ACC112 (cell line): ENCODE measurements around the gene OLR1.

Experiments
- H2AFZ ChIP-seq: fragments of 200-600 bp; sonication (generic); one replicate; pipeline ENCODE4 v1.6.0; 2017; ENCODE audit warnings: antibody characterized with exemption, low read length; ENCODE audit not compliant: unreplicated experiment
- H3K27ac ChIP-seq: fragments of 200-600 bp; sonication (generic); 2 replicates; pipeline ENCODE4 v1.5.1; 2014; ENCODE audit warnings: low read depth, mild to moderate bottlenecking, antibody characterized with exemption, low read length, moderate library complexity
- H3K27me3 ChIP-seq: fragments of 200-600 bp; sonication (generic); 2 replicates; pipeline ENCODE4 v1.6.1; 2014; ENCODE audit warnings: mild to moderate bottlenecking, antibody characterized with exemption, low read length, moderate library complexity, mixed read lengths; ENCODE audit not compliant: insufficient read depth
- H3K36me3 ChIP-seq: fragments of 200-600 bp; sonication (generic); 2 replicates; pipeline ENCODE4 v1.6.1; 2016; ENCODE audit warnings: mild to moderate bottlenecking, antibody characterized with exemption, low read length, moderate library complexity, mixed read lengths; ENCODE audit not compliant: insufficient read depth
- H3K4me1 ChIP-seq: fragments of 200-600 bp; sonication (generic); one replicate; pipeline ENCODE4 v1.6.1; 2016; ENCODE audit warnings: low read length, mixed read lengths; ENCODE audit not compliant: insufficient read depth, unreplicated experiment, control insufficient read depth
- H3K4me3 ChIP-seq: fragments of 200-600 bp; sonication (generic); 2 replicates; pipeline ENCODE4 v1.5.1; 2014; ENCODE audit warnings: mild to moderate bottlenecking, low read depth, low read length
- H3K79me2 ChIP-seq: fragments of 200-600 bp; sonication (generic); one replicate; pipeline ENCODE4 v1.6.0; 2016; ENCODE audit warnings: low read length; ENCODE audit not compliant: control insufficient read depth, unreplicated experiment, insufficient read depth

Gene OLR1

GRCh38 chr12:10170216-10170615 is 1.7 kb downstream of the OLR1 start:
- no peaks in the 10 kb centered on the region for H3K36me3 ChIP-seq
- H3K4me3 ChIP-seq = no peak overlapping the region
- no peaks in the 10 kb centered on the region for H3K4me1 ChIP-seq
- no peak overlapping the region for H3K27ac ChIP-seq
- no peaks in the 10 kb centered on the region for H3K79me2 ChIP-seq
- H3K27me3 ChIP-seq = no peaks in the 10 kb centered on the region
- no peak overlapping the region for H2AFZ ChIP-seq

DNA sequence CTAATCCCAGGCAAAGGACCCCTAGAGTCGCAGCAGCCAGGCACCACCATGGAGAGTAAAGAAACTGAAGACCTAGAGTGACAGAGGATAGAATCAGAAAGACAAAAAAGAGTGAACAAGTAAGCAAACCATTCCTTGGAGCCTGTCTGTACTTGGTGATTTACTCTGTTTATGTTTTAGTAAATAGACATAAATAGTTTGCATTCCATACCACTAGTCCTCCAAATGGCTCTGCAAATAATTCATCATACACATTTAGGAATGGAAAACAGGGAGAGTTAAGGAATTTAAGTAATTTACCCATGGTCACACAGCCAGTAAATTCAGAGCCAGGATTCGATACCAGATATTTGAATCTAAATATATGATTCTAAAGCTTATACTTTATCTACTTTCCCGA is 2.8 kb downstream of the OLR1 start:
- Histone ChIP-seq H3K36me3 (no peaks in the 10 kb centered on the region), H3K4me1 (no peaks in the 10 kb centered on the region), H2AFZ (no peak overlapping the region), H3K4me3 (no peak overlapping the region), H3K27me3 (no peaks in the 10 kb centered on the region), H3K79me2 (no peaks in the 10 kb centered on the region), H3K27ac (no peak overlapping the region)

- Histone ChIP-seq H2AFZ (no peak overlapping the region), H3K27ac (no peak overlapping the region), H3K79me2 (no peaks in the 10 kb centered on the region), H3K36me3 (no peaks in the 10 kb centered on the region), H3K27me3 (no peaks in the 10 kb centered on the region), H3K4me1 (no peaks in the 10 kb centered on the region), H3K4me3 (no peak overlapping the region)
These were observed 4.3 kb downstream of the OLR1 start for GRCh38 chr12:10167599-10167998.

GRCh38 chr12:10165421-10165820 is 6.5 kb downstream of the OLR1 start:
- Histone ChIP-seq H3K36me3 (no peaks in the 10 kb centered on the region), H2AFZ (no peak overlapping the region), H3K27me3 (no peaks in the 10 kb centered on the region), H3K27ac (no peak overlapping the region), H3K4me3 (no peak overlapping the region), H3K4me1 (no peaks in the 10 kb centered on the region), H3K79me2 (no peaks in the 10 kb centered on the region)

- H3K27me3 ChIP-seq = no peaks in the 10 kb centered on the region
- H2AFZ ChIP-seq = no peak overlapping the region
- no peaks in the 10 kb centered on the region for H3K36me3 ChIP-seq
- H3K4me3 ChIP-seq = no peak overlapping the region
- no peaks in the 10 kb centered on the region for H3K79me2 ChIP-seq
- H3K27ac ChIP-seq = no peak overlapping the region
- no peaks in the 10 kb centered on the region for H3K4me1 ChIP-seq
These were observed 8.8 kb downstream of the OLR1 start for GRCh38 chr12:10163084-10163483.

DNA sequence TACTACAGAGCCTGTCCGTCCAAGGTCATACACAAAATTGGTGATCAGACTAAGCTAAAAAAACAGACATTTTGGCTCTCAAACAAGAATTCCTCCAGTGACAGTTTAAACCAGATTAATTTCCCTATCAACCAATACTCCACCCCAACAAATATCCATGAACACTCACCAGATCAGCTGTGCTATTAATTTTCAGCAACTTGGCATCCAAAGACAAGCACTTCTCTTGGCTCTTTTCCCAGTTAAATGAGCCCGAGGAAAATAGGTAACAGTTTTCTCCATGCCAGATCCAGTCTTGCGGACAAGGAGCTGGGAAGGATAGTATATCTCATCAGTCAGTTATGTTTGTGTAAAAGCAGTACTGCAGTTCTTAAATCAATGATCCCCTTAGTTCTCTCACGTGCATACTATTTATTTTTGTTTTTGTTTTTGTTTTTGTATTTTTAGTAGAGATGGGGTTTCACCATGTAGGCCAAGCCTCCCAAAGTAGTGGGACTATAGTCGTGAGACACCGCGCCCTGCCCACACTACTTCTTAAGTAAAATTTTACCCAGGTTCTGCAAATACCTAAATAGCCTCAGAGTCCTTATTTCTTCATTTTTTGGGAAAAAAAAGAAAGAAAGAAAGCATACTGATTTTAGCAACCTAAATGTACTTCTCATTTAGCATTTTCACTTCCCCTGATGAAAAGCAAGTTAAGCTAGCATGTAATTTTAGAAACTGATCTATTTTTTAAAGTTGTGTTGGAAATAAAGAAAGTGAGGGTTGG is 11.1 kb downstream of the OLR1 start:
- no peak overlapping the region for H3K4me3 ChIP-seq
- H3K27me3 ChIP-seq = no peaks in the 10 kb centered on the region
- H2AFZ ChIP-seq = no peak overlapping the region
- H3K27ac ChIP-seq = no peak overlapping the region
- H3K4me1 ChIP-seq = no peaks in the 10 kb centered on the region
- H3K36me3 ChIP-seq = no peaks in the 10 kb centered on the region
- no peaks in the 10 kb centered on the region for H3K79me2 ChIP-seq

DNA sequence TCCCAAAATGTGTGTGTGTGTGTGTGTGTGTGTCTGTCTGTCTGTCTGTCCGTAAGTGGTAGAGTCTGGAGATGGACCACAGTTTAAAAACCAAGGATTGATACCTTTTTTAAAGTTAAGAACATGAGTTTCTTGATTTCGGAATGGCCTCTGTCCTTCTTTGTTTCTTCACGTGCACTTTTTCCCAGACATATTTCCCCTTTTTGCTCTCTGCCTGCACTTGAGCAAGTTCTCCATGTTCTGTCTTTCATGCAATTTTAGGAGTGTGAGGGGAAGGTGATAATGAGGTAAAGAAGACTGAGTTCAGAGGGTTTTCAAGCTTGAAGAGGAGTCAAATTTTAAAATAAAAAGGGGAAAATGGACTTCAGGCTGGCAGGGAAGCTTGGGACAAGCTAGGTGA is 12.7 kb downstream of the OLR1 start:
- no peak overlapping the region for H3K4me3 ChIP-seq
- H3K27ac ChIP-seq = no peak overlapping the region
- H3K79me2 ChIP-seq = no peaks in the 10 kb centered on the region
- H3K4me1 ChIP-seq = no peaks in the 10 kb centered on the region
- no peaks in the 10 kb centered on the region for H3K36me3 ChIP-seq
- H3K27me3 ChIP-seq = no peaks in the 10 kb centered on the region
- H2AFZ ChIP-seq = no peak overlapping the region

DNA sequence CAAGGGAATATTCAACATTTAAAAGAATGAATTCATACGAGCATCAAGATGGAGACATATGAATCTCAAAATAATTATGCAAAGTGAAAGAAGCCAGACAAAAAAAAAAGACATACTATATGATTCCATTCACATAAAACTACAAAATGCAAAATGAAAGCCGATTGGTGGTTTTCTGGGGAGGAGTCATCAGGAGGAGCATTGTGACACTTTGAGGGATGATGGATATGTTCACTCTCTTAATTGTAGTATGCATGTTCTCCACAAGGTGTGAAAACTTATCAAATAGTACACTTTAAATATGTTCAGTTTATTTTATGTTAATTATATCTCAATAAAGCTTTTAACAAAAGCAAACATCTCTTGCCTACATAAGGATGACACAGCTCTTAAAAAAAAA is 13.5 kb downstream of the OLR1 start:
- Histone ChIP-seq H3K36me3 (no peaks in the 10 kb centered on the region), H3K27me3 (no peaks in the 10 kb centered on the region), H2AFZ (no peak overlapping the region), H3K79me2 (no peaks in the 10 kb centered on the region), H3K4me3 (no peak overlapping the region), H3K4me1 (no peaks in the 10 kb centered on the region), H3K27ac (no peak overlapping the region)

GRCh38 chr12:10155966-10156365 is 16.0 kb downstream of the OLR1 start:
- H3K27ac ChIP-seq = no peak overlapping the region
- no peaks in the 10 kb centered on the region for H3K79me2 ChIP-seq
- H3K4me1 ChIP-seq = no peaks in the 10 kb centered on the region
- H3K36me3 ChIP-seq = no peaks in the 10 kb centered on the region
- no peak overlapping the region for H3K4me3 ChIP-seq
- no peaks in the 10 kb centered on the region for H3K27me3 ChIP-seq
- no peak overlapping the region for H2AFZ ChIP-seq

DNA sequence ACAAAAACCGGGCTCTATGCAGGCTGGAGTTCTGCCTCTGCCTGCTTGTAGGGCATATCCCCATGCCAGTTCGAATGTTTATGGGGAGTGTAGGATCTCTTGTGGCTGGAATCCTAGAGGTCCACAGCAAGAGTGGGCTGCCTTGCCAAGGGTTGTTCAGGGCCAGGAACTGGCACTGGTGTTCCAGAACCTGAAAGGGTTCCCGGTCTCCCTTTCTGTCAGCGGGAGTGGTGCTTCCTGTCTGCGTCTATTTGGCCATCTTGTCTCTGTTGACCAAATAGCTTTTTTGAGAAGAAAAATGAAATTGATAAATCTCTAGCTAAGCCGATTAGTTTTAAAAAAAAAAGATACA is 17.8 kb downstream of the OLR1 start:
- H3K4me3 ChIP-seq = peak overlapping the region; percentile 75
- H2AFZ ChIP-seq = peak overlapping the region; percentile 66
- no peaks in the 10 kb centered on the region for H3K79me2 ChIP-seq
- no peak overlapping the region for H3K27ac ChIP-seq
- no peaks in the 10 kb centered on the region for H3K36me3 ChIP-seq
- H3K4me1 ChIP-seq = no peaks in the 10 kb centered on the region
- H3K27me3 ChIP-seq = no peaks in the 10 kb centered on the region

- no peak overlapping the region for H3K27ac ChIP-seq
- H3K79me2 ChIP-seq = no peaks in the 10 kb centered on the region
These were observed 18.4 kb downstream of the OLR1 start for GRCh38 chr12:10153271-10154144.

More at GRCh38 chr12:10153271-10154144, 18.4 kb downstream of the OLR1 start:
- H3K27me3 ChIP-seq = no peaks in the 10 kb centered on the region
- H3K4me1 ChIP-seq = no peaks in the 10 kb centered on the region
- H3K36me3 ChIP-seq = no peaks in the 10 kb centered on the region
- H2AFZ ChIP-seq = peak overlapping the region; percentile 66
- peak overlapping the region; percentile 75 for H3K4me3 ChIP-seq
